ENCODE measurements around the gene MIAT. TPM values are rescaled to one million over a fixed set of nuclear protein-coding genes. Genes with fewer than 3 reads are reported as not detected.

Gene MIAT
- total and polyA plus RNA-seq, 2 donors (not counting 3 experiments of a cell fraction or from before 2014, with no cell fraction given) = 0.03 to 0.80 TPM

DNA sequence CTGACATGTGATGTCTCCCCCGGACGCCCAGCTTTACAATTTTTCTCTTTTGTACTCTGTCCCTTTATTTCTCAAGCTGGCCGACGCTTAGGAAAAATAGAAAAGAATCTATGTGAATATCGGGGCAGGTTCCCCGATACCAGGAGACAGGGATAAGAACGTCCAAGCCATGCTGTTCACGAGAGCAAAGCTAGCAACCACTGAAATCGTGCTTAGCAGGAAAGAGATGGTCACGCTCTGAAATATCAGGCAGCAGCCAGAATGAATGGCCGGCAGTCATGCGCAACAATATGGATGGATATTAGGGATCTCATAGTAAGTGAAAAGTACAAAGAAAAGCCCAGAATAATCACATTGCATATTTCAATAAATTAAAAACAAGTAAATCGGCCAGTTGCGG lies 43.1 kb upstream of the MIAT start:
- dilution Hi-C loops (cut with MboI; ENCODE audit: extremely low pct_ligation_motif_present, low sequenced_read_pairs) (no loop called here), intact Hi-C loops (cut with micrococcal nuclease) (no loop called here)
- H3K4me1 ChIP-seq (ENCODE audit: control insufficient read depth, extremely low read depth, insufficient read depth, low read length) = no peaks in the 10 kb centered on the region
- FAIRE-seq (no peak), DNase-seq (ENCODE audit: low read depth, low spot score) (no peak)
- H3K9ac ChIP-seq (replicated peaks; ENCODE audit: extremely low read depth, insufficient read depth, low read length) = no peak overlapping the region
- H3K4me3 ChIP-seq (replicated peaks in 1 of 3; ENCODE audit: insufficient read depth in 1 of 3, low read depth in 1 of 3, low read length in 3 of 3) = no peak overlapping the region
- no peak overlapping the region for H2AFZ ChIP-seq (ENCODE audit: low read depth, low read length)
- ChIA-PET CTCF (no interaction called here), POLR2A (no interaction called here)
- H3K36me3 ChIP-seq (ENCODE audit: control insufficient read depth in 2 of 2, extremely low read depth in 1 of 2, insufficient read depth in 2 of 2, low read length in 2 of 2) = no peaks in the 10 kb centered on the region
- H3K27ac ChIP-seq (ENCODE audit: insufficient read depth, low read depth, low read length) = no peak overlapping the region
- peaks cover 3 to 17% of the 10 kb centered on the region in 2 experiments for H3K27me3 ChIP-seq (ENCODE audit: control insufficient read depth in 2 of 2, insufficient read depth in 2 of 2, low read length in 2 of 2)
- no peaks in the 10 kb centered on the region for H4K20me1 ChIP-seq (replicated peaks; ENCODE audit: control insufficient read depth, extremely low read depth, insufficient read depth, low read length)
- no TSS peak for BruUV-seq (replicated peaks)
- H3K9me1 ChIP-seq (replicated peaks; ENCODE audit: control insufficient read depth, extremely low read depth, insufficient read depth, low read length) = no peaks in the 10 kb centered on the region
- TF ChIP-seq POLR2A (IDR thresholded peaks at IDR 0.05; ENCODE audit: low read depth, low read length) = no peak
- no peak for TF ChIP-seq JUN (IDR thresholded peaks at IDR 0.05; ENCODE audit: borderline replicate concordance, insufficient read depth, insufficient read length, low read depth)
- TF ChIP-seq POLR2AphosphoS5 (IDR thresholded peaks at IDR 0.05; ENCODE audit: insufficient read depth, low read depth, low read length) = no peak
- no peak for TF ChIP-seq MYC (IDR thresholded peaks at IDR 0.05; ENCODE audit: low read depth, low read length)
- TF ChIP-seq FOS (IDR thresholded peaks at IDR 0.05; ENCODE audit: borderline replicate concordance, insufficient read depth, low read length) = no peak
- TF ChIP-seq, protein P1, sequence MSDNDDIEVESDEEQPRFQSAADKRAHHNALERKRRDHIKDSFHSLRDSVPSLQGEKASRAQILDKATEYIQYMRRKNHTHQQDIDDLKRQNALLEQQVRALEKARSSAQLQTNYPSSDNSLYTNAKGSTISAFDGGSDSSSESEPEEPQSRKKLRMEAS (IDR thresholded peaks at IDR 0.05; ENCODE audit: insufficient read depth, insufficient read length) = no peak
- no peaks in the 10 kb centered on the region for H3K9me3 ChIP-seq (replicated peaks; ENCODE audit: control insufficient read depth, insufficient read depth, low read length)
- H3K4me2 ChIP-seq (ENCODE audit: insufficient read depth, low read length) = no peak overlapping the region
- no peaks in the 10 kb centered on the region for H3K79me2 ChIP-seq (ENCODE audit: control insufficient read depth, insufficient read depth, low read length)

DNA sequence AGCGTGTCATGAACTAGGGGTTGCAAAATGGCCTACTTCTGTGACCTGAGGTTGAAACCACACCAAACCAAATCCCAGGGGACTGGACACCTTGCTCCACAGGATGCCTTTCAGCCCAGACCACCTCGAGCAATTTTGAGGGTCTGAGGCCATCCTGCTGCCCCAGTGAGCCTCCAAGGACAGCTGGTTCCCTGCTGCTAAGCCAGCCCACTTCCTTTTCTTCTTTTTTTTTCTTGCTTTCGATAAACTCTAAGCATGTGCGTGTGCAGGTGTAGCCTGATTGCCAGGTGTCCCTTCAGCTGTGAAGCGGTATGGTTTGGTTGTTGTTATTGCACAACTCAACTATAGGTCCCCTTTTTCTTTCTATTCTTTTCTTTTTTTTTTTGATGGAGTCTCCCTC lies 42.2 kb upstream of the MIAT start:
- no peak for DNase-seq (ENCODE audit: low read depth, low spot score)
- no peaks in the 10 kb centered on the region for H3K79me2 ChIP-seq (ENCODE audit: control insufficient read depth, insufficient read depth, low read length)
- H4K20me1 ChIP-seq (replicated peaks; ENCODE audit: control insufficient read depth, extremely low read depth, insufficient read depth, low read length) = no peaks in the 10 kb centered on the region
- dilution Hi-C loops (cut with MboI; ENCODE audit: extremely low pct_ligation_motif_present, low sequenced_read_pairs) (no loop called here), intact Hi-C loops (cut with micrococcal nuclease) (no loop called here)
- no peak for TF ChIP-seq GATA2 (IDR thresholded peaks at IDR 0.05; ENCODE audit: insufficient read depth, insufficient read length, low read depth, low read length)
- no peak overlapping the region for H3K4me3 ChIP-seq (replicated peaks in 1 of 3; ENCODE audit: insufficient read depth in 1 of 3, low read depth in 1 of 3, low read length in 3 of 3)
- no peak for FAIRE-seq
- H3K9me1 ChIP-seq (replicated peaks; ENCODE audit: control insufficient read depth, extremely low read depth, insufficient read depth, low read length) = no peaks in the 10 kb centered on the region
- no peaks in the 10 kb centered on the region for H3K9me3 ChIP-seq (replicated peaks; ENCODE audit: control insufficient read depth, insufficient read depth, low read length)
- H3K4me2 ChIP-seq (ENCODE audit: insufficient read depth, low read length) = no peak overlapping the region
- H3K36me3 ChIP-seq (ENCODE audit: control insufficient read depth in 2 of 2, extremely low read depth in 1 of 2, insufficient read depth in 2 of 2, low read length in 2 of 2) = no peaks in the 10 kb centered on the region
- peaks cover 3 to 17% of the 10 kb centered on the region in 2 experiments for H3K27me3 ChIP-seq (ENCODE audit: control insufficient read depth in 2 of 2, insufficient read depth in 2 of 2, low read length in 2 of 2)
- H3K9ac ChIP-seq (replicated peaks; ENCODE audit: extremely low read depth, insufficient read depth, low read length) = no peak overlapping the region
- POLR2A ChIA-PET = no interaction called here
- H2AFZ ChIP-seq (ENCODE audit: low read depth, low read length) = no peak overlapping the region
- BruUV-seq (replicated peaks) = no TSS peak
- no peak overlapping the region for H3K27ac ChIP-seq (ENCODE audit: insufficient read depth, low read depth, low read length)
- H3K4me1 ChIP-seq (ENCODE audit: control insufficient read depth, extremely low read depth, insufficient read depth, low read length) = no peaks in the 10 kb centered on the region
- CTCF ChIA-PET = no interaction called here
